PC-9 (cell line): ENCODE measurements around the gene SLC44A1. TPM values are rescaled to one million over a fixed set of nuclear protein-coding genes. Genes with fewer than 3 reads are reported as not detected.

Experiments used
- BruUV-seq: library from RNA; stranded (reverse); fragments of 400-500 nt; replicated peaks from 2 replicates; lab custom pipeline; 2021; lab: Mats Ljungman, UMichigan
- CTCF ChIA-PET: fragments of 300-600 bp; sonication (Branson Sonifier 250); formaldehyde crosslinking; loops from one replicate; lab custom pipeline; 2022; ENCODE audit warnings: antibody characterized with exemption; lab: Charles Lee
- POLR2A ChIA-PET: fragments of 300-600 bp; sonication (Branson Sonifier 250); formaldehyde crosslinking; loops from one replicate; lab custom pipeline; 2022; ENCODE audit warnings: antibody characterized with exemption; ENCODE audit not compliant: unreplicated experiment; lab: Charles Lee
- DNase-seq, 2 experiments: peaks; one replicate each; pipeline versions ENCODE4 v3.0.0 to v3.0.0-alpha.2; 2015 to 2022; ENCODE audit warnings: mixed read lengths in 1 of 2
- H2AFZ ChIP-seq: fragments of 200-600 bp; sonication (generic); 2 replicates; pipeline ENCODE4 v1.8.1; 2017; ENCODE audit warnings: antibody characterized with exemption
- H3F3A ChIP-seq: fragments of 200-600 bp; sonication (generic); 2 replicates; pipeline ENCODE4 v1.8.1; 2017; ENCODE audit warnings: antibody characterized with exemption, mild to moderate bottlenecking, low read depth; ENCODE audit not compliant: insufficient read depth
- H3K27ac ChIP-seq: fragments of 200-600 bp; sonication (generic); 2 replicates; pipeline ENCODE4 v1.6.1; 2016; ENCODE audit warnings: mixed run types
- H3K27me3 ChIP-seq: fragments of 200-600 bp; sonication (generic); 2 replicates; pipeline ENCODE4 v1.6.1; 2016; ENCODE audit warnings: low read depth, mixed run types; ENCODE audit not compliant: insufficient read depth
- H3K36me3 ChIP-seq: fragments of 200-600 bp; sonication (generic); 2 replicates; pipeline ENCODE4 v1.6.1; 2016; ENCODE audit warnings: low read depth, mixed run types
- H3K4me1 ChIP-seq: fragments of 200-600 bp; sonication (generic); replicated peaks from 2 replicates; pipeline ENCODE4 v1.6.1; 2016; ENCODE audit warnings: mixed run types; ENCODE audit not compliant: insufficient read depth
- H3K4me2 ChIP-seq: fragments of 200-600 bp; sonication (generic); 2 replicates; pipeline ENCODE4 v1.6.1; 2017; ENCODE audit warnings: mixed run types
- H3K4me3 ChIP-seq: fragments of 200-600 bp; sonication (generic); 2 replicates; pipeline ENCODE4 v1.6.1; 2016; ENCODE audit warnings: mixed run types
- H3K79me2 ChIP-seq: fragments of 200-600 bp; sonication (generic); 2 replicates; pipeline ENCODE4 v1.6.1; 2017; ENCODE audit warnings: low read depth, mixed run types
- H3K9me2 ChIP-seq: fragments of 200-600 bp; sonication (generic); 2 replicates; pipeline ENCODE4 v1.8.1; 2017; ENCODE audit warnings: mild to moderate bottlenecking; ENCODE audit not compliant: insufficient read depth
- H3K9me3 ChIP-seq: fragments of 200-600 bp; sonication (generic); 2 replicates; pipeline ENCODE4 v1.8.1; 2016; ENCODE audit warnings: low read depth; ENCODE audit not compliant: insufficient read depth
- H4K20me1 ChIP-seq: fragments of 200-600 bp; sonication (generic); 2 replicates; pipeline ENCODE4 v1.8.1; 2017; ENCODE audit not compliant: insufficient read depth
- EZH2 ChIP-seq: fragments of 200-600 bp; sonication (generic); IDR thresholded peaks from 2 replicates; pipeline ENCODE4 v1.8.0; 2017; ENCODE audit warnings: antibody characterized with exemption, low read depth
- intact Hi-C: fragments of 100-400 bp; cut with micrococcal nuclease; formaldehyde crosslinking; loops from one replicate; pipeline ENCODE4 v1.10.0; 2022; ENCODE audit not compliant: unreplicated experiment
- total RNA-seq: library from RNA; stranded (reverse); gene quantifications from 2 replicates; pipeline ENCODE4 v1.2.3, GENCODE V29; 2021
- TF ChIP-seq, protein P1 (sequence below): fragments of 200-600 bp; sonication (generic); conservative IDR thresholded peaks from 2 replicates; pipeline ENCODE4 v1.6.1; 2017; ENCODE audit warnings: mixed run types, antibody characterized with exemption, mild to moderate bottlenecking, moderate library complexity

Gene SLC44A1
- total RNA-seq, 1 experiment from 2014 or later: 95.2 TPM

DNA sequence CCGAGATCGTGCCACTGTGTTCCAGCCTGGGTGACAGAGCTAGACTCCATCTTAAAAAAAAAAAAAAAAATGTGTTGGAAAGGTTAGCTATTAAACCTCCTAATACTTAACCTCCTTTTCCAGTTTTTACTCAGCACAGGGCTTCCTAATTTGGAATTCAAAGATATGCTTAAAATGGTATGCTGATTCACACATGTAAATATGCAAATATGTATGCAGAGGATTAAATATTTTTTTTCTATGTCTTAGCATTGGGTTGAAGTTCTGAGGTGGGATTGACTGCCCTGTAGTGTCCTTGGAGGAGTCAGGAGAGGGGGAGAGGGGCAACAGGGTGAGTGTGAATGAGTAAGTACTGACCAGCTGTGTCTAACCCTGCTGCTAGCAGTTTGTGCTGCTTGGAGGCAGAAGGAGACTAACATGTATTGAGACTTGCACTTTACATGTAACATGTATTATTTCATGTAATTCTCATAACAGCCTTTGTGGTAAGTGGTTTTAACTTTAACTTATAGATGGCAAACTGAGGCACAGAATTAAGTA lies 63.2 kb downstream of the SLC44A1 start:
- no peaks in the 10 kb centered on the region for H3K9me3 ChIP-seq
- no peak for TF ChIP-seq EZH2
- TF ChIP-seq, protein P1, sequence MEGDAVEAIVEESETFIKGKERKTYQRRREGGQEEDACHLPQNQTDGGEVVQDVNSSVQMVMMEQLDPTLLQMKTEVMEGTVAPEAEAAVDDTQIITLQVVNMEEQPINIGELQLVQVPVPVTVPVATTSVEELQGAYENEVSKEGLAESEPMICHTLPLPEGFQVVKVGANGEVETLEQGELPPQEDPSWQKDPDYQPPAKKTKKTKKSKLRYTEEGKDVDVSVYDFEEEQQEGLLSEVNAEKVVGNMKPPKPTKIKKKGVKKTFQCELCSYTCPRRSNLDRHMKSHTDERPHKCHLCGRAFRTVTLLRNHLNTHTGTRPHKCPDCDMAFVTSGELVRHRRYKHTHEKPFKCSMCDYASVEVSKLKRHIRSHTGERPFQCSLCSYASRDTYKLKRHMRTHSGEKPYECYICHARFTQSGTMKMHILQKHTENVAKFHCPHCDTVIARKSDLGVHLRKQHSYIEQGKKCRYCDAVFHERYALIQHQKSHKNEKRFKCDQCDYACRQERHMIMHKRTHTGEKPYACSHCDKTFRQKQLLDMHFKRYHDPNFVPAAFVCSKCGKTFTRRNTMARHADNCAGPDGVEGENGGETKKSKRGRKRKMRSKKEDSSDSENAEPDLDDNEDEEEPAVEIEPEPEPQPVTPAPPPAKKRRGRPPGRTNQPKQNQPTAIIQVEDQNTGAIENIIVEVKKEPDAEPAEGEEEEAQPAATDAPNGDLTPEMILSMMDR: no peak
- POLR2A ChIA-PET: no interaction called here

DNA sequence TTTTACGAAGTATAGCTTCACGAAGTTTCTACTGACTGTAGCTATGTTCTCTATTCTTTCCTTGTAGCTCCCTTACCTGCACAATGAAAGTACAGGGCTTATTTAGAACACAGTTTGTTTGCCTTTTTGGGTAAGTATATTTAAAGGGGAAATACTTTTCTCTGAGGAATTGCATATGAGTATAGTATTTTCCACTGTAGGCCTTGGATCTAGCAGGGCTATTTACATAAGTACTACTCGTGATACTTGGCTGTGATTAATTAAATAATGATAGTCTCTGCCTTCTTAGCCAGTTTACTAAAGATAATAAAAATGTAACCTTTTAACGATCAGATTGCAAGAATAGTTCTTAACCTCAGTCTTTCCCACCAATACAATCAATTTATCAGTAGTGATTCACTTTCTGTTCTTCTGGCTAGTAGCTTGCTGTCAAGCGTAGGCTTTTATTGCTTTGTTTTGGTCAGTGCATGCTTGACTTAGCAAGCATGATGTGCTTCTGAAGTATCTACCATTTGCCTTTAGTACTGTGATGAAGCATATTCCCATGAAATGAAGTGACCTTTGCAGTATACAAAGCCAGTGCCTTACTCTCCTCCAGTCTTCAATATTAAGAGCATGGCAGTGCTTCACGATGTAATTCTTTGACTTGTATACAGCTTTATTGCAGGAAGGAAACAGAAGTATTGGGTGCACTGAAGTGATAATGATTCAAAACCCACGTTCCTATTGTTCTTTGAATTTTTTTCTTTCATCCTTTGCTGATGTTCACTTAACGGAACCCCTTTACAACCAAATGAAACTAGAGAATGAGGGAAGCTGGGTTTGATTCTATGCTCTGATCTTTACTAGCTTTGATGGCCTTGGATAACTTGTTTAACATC lies 64.2 kb downstream of the SLC44A1 start:
- TF ChIP-seq, protein P1: no peak
- TF ChIP-seq EZH2: no peak
- H3K27ac ChIP-seq: no peak overlapping the region
- no peaks in the 10 kb centered on the region for H4K20me1 ChIP-seq
- no peak overlapping the region for H3K4me2 ChIP-seq
- no peaks in the 10 kb centered on the region; the same call in 1 of the 2 replicates for H3K9me2 ChIP-seq
- no peaks in the 10 kb centered on the region for H3K4me1 ChIP-seq
- ChIA-PET POLR2A (interaction anchor here (0.6 kb wide), 1 partner anchor 198 kb away, joined by 6 read pairs; no protein-coding TSS in a partner anchor), CTCF (no interaction called here)
- H3K4me3 ChIP-seq: no peak overlapping the region
- H3F3A ChIP-seq: no peaks in the 10 kb centered on the region
- H3K36me3 ChIP-seq: no peaks in the 10 kb centered on the region; the same call in none of the 2 replicates
- no peaks in the 10 kb centered on the region for H3K27me3 ChIP-seq
- no peaks in the 10 kb centered on the region for H3K9me3 ChIP-seq
- H3K79me2 ChIP-seq: no peaks in the 10 kb centered on the region
- intact Hi-C loops: loop anchor here (10.0 kb wide), 1 partner anchor 144 kb away; no protein-coding TSS in a partner anchor
- no peak for DNase-seq
- BruUV-seq: no TSS peak
- no peak overlapping the region for H2AFZ ChIP-seq

More for the DNA sequence above, 63.2 kb downstream of the SLC44A1 start:
- Histone ChIP-seq H3K27ac (no peak overlapping the region), H2AFZ (no peak overlapping the region), H3K36me3 (no peaks in the 10 kb centered on the region; the same call in none of the 2 replicates), H3K4me1 (no peaks in the 10 kb centered on the region), H3K79me2 (no peaks in the 10 kb centered on the region), H3K4me3 (no peak overlapping the region), H3K9me2 (no peaks in the 10 kb centered on the region; the same call in 1 of the 2 replicates), H3K27me3 (no peaks in the 10 kb centered on the region), H4K20me1 (no peaks in the 10 kb centered on the region), H3F3A (no peaks in the 10 kb centered on the region), H3K4me2 (no peak overlapping the region)
- intact Hi-C loops: loop anchor here (10.0 kb wide), 1 partner anchor 143 kb away; no protein-coding TSS in a partner anchor
- BruUV-seq: no TSS peak
- DNase-seq: no peak
- CTCF ChIA-PET: no interaction called here

DNA sequence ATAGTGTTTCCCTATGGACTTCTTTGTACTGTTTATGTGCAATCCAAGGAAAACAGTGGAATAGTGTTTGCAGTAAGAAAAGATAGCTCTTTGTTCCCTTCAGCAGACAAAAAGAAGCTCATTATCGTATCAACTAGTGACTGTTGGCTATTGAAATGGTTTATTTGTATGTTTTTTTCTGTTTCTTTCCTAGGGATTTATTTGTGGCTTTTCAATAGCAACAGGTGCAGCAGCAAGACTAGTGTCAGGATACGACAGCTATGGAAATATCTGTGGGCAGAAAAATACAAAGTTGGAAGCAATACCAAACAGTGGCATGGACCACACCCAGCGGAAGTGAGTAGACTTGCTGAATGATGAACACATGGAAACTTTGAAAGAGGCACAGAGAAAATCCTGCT lies 65.1 kb downstream of the SLC44A1 start:
- H2AFZ ChIP-seq: no peak overlapping the region
- H3K27ac ChIP-seq: no peak overlapping the region
- no peaks in the 10 kb centered on the region; the same call in 1 of the 2 replicates for H3K9me2 ChIP-seq
- no peak for TF ChIP-seq EZH2
- TF ChIP-seq, protein P1: no peak
- ChIA-PET POLR2A (no interaction called here), CTCF (no interaction called here)
- H3K4me3 ChIP-seq: no peak overlapping the region
- H3K79me2 ChIP-seq: no peaks in the 10 kb centered on the region
- H4K20me1 ChIP-seq: no peaks in the 10 kb centered on the region
- BruUV-seq: no TSS peak
- H3K4me1 ChIP-seq: no peaks in the 10 kb centered on the region
- intact Hi-C loops: loop anchor here (10.0 kb wide), 1 partner anchor 145 kb away; no protein-coding TSS in a partner anchor
- H3K4me2 ChIP-seq: no peak overlapping the region
- H3K36me3 ChIP-seq: no peaks in the 10 kb centered on the region; the same call in none of the 2 replicates
- H3F3A ChIP-seq: no peaks in the 10 kb centered on the region
- DNase-seq: no peak
- no peaks in the 10 kb centered on the region for H3K27me3 ChIP-seq
- H3K9me3 ChIP-seq: no peaks in the 10 kb centered on the region
